GM18505 (cell line): ENCODE data around the gene NKX3-2.
A peak's percentile ranks its signal among the peaks of the same experiment; 100 is the strongest.

Experiments used
- ATAC-seq: cut with Tn5 transposase; IDR thresholded peaks from one replicate; pipeline ENCODE4 v1.9.1; 2021; ENCODE audit not compliant: unreplicated experiment
- POLR2A ChIP-seq: IDR thresholded peaks from 4 replicates; pipeline ENCODE4 v1.6.1; 2011; ENCODE audit warnings: borderline replicate concordance; ENCODE audit not compliant: insufficient read depth, insufficient read length; ENCODE audit errors: extremely low read depth

The NKX3-2 gene

GRCh38 chr4:13533670-13534343 is 10.5 kb downstream of the NKX3-2 start:
- ATAC-seq = no peak
- TF ChIP-seq POLR2A = no peak

GRCh38 chr4:13531625-13531998 is 12.7 kb downstream of the NKX3-2 start:
- no peak for ATAC-seq
- no peak for TF ChIP-seq POLR2A

GRCh38 chr4:13530823-13531624 is 13.3 kb downstream of the NKX3-2 start:
- no peak for TF ChIP-seq POLR2A
- no peak for ATAC-seq

GRCh38 chr4:13529128-13529919 is 15.0 kb downstream of the NKX3-2 start:
- no peak for TF ChIP-seq POLR2A
- ATAC-seq = no peak

- ATAC-seq = no peak
- no peak for TF ChIP-seq POLR2A
Measured at GRCh38 chr4:13528821-13529127, 15.5 kb downstream of the NKX3-2 start.

GRCh38 chr4:13527981-13528820 is 16.1 kb downstream of the NKX3-2 start:
- no peak for TF ChIP-seq POLR2A
- ATAC-seq = peak; percentile 83

- ATAC-seq = no peak
- TF ChIP-seq POLR2A = no peak
Measured at GRCh38 chr4:13527192-13527980, 16.9 kb downstream of the NKX3-2 start.

GRCh38 chr4:13526658-13527057 is 17.6 kb downstream of the NKX3-2 start:
- TF ChIP-seq POLR2A = no peak
- ATAC-seq = no peak

GRCh38 chr4:13525606-13526281 is 18.6 kb downstream of the NKX3-2 start:
- TF ChIP-seq POLR2A = no peak
- ATAC-seq = no peak

- no peak for TF ChIP-seq POLR2A
- no peak for ATAC-seq
Measured at GRCh38 chr4:13524504-13525243, 19.6 kb downstream of the NKX3-2 start.
